MM.1S (cell line): ENCODE measurements around the gene YWHAG.

ENCODE experiments used
- EZH2phosphoT487 ChIP-seq: fragments of 300-600 bp; sonication (generic); IDR thresholded peaks from 2 replicates; pipeline ENCODE4 v1.6.1; 2018; ENCODE audit warnings: antibody characterized with exemption, low read length
- TF ChIP-seq, protein P1 (sequence below): fragments of 300-600 bp; sonication (generic); IDR thresholded peaks from 2 replicates; pipeline ENCODE4 v1.5.1; 2016; ENCODE audit warnings: antibody characterized with exemption, low read length, mixed read lengths

DNA sequence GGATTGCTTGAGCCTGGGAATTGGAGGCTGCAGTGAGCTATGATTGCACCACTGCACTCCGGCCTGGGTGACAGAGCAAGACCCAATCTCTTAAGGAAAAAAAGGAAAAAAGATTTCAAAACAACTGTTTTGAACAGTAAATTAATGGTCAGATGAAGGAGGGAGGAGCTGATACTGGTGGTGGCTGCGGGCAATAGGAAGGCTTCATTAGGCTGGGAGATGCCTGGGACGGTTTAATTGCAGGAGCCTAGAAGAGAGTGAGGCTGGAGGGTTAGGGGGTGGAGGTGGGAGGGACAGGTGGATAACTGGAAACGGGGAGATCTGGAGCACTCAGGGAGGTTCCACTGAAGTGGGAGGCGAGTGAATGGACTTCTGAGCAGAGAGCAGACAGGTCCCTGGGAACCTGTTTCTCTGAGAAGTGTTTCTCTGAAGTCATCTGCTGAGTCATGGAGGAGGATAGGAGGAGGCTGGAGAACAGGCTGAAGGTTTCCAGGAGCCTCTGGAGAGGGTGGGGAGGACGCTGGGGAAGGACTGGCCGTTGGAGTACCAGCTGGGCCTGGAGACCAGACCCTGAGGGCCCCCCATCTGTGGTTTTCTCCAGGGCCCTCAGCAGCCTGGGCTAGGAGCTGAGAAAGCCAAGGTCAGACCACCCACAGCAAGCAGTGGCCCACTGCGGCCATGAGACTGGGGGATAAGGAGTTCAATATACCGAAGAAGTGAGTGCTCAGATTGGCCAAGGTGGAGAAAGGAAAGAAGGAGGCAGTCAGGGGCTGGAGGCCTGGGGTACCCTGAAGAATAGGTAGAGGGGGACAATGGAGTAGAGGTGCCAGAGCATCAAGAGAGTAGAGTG is 14.4 kb upstream of the YWHAG start:
- TF ChIP-seq, protein P1, sequence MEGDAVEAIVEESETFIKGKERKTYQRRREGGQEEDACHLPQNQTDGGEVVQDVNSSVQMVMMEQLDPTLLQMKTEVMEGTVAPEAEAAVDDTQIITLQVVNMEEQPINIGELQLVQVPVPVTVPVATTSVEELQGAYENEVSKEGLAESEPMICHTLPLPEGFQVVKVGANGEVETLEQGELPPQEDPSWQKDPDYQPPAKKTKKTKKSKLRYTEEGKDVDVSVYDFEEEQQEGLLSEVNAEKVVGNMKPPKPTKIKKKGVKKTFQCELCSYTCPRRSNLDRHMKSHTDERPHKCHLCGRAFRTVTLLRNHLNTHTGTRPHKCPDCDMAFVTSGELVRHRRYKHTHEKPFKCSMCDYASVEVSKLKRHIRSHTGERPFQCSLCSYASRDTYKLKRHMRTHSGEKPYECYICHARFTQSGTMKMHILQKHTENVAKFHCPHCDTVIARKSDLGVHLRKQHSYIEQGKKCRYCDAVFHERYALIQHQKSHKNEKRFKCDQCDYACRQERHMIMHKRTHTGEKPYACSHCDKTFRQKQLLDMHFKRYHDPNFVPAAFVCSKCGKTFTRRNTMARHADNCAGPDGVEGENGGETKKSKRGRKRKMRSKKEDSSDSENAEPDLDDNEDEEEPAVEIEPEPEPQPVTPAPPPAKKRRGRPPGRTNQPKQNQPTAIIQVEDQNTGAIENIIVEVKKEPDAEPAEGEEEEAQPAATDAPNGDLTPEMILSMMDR, result no peak
- no peak for TF ChIP-seq EZH2phosphoT487
